ENCODE results near the gene MED13.

- no peak for TF ChIP-seq POLR2A (IDR thresholded peaks at IDR 0.05; ENCODE audit: extremely low read depth, insufficient read length)
- TF ChIP-seq CTCF (IDR thresholded peaks at IDR 0.05; ENCODE audit: low read depth, low read length) = no peak
- no peak for TF ChIP-seq MAX (IDR thresholded peaks at IDR 0.05; ENCODE audit: low read depth, low read length)
These were observed 21.7 kb upstream of the MED13 start for GRCh38 chr17:62086737-62087136.
